AG09319 (cell line): Measurements from ENCODE around the gene WDR64.

Experiments used
- DNase-seq: peaks from one replicate; pipeline ENCODE4 v3.0.0-alpha.2; 2010; ENCODE audit warnings: low read depth; ENCODE audit errors: extremely low read depth
- TF ChIP-seq, protein P1 (sequence below): IDR thresholded peaks from 2 replicates; pipeline ENCODE4 v1.5.1; 2011; ENCODE audit warnings: low read depth, mild to moderate bottlenecking, inconsistent platforms, low read length, moderate library complexity

The WDR64 gene

DNA sequence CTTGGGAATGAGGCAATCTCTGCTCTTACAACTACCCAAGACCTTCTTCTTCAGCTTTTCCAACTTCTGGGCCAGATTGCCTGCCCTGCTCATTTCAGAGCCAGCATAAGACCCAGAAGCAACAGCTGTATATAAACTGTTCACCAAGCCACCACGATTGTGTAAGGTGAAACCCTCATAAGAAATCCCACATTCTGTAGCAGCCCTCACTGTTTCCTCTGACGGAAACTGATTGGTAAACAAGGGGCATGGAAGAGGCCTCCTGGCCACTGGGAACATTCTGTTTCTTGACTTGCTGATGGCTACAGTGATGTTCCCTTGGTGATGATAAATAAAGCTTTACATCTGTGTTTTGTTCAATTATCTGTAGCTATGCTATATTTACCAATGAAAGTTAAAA lies 156.2 kb downstream of the WDR64 start:
- TF ChIP-seq, protein P1, sequence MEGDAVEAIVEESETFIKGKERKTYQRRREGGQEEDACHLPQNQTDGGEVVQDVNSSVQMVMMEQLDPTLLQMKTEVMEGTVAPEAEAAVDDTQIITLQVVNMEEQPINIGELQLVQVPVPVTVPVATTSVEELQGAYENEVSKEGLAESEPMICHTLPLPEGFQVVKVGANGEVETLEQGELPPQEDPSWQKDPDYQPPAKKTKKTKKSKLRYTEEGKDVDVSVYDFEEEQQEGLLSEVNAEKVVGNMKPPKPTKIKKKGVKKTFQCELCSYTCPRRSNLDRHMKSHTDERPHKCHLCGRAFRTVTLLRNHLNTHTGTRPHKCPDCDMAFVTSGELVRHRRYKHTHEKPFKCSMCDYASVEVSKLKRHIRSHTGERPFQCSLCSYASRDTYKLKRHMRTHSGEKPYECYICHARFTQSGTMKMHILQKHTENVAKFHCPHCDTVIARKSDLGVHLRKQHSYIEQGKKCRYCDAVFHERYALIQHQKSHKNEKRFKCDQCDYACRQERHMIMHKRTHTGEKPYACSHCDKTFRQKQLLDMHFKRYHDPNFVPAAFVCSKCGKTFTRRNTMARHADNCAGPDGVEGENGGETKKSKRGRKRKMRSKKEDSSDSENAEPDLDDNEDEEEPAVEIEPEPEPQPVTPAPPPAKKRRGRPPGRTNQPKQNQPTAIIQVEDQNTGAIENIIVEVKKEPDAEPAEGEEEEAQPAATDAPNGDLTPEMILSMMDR = no peak
- no peak for DNase-seq

DNA sequence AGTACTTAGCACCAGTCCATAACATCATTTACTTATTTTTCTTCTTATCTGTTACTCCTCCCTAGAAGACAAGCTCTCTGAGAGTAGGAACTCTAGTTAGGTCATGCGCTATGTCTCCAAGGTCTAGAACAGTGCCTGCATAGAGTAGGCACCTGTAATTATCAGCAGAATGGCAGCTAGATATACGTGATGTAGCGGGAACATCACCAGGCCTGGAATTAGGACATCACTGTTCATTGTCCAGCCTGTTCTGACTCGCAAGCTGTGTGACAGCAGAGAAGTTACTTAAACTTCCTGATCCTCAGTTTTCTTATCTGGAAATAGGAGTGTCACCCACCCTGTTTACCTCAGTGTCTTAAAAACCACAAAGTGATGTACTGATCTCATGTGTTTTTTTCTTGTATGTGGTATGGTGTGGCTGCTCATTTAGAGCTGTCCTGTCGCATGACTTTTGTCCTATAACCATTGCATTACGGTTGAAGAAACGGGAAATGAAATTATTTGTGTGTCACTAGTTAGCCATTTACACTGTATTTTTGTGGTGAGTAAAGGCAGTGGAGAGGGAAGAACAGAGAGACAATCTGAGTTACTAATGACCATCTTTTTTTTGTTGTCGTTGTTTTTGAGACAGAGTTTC lies 158.8 kb downstream of the WDR64 start:
- DNase-seq = no peak
- TF ChIP-seq, protein P1 = no peak

DNA sequence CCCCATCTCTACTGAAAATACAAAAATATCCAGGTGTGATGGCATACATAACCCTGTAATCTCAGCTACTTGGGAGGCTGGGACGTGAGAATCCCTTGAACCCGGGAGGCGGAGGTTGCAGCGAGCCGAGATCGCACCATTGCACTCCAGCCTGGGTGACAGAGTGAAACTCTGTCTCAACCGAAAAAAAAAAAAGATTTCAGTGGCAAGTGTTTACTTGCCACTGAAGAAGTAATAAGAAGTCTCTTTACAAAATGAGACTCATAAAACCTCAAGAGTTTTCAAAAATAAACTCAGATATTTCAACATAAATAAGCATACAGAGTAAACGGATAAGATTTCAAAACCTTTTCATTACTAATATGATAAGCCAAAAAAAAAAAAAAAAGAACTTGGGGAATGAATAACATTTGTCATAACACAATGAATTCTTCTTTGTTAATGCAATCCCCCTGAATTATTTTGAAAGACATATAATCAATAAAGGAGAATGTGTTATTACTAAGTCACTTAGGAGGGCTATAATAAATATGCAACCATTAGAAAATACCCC lies 161.8 kb downstream of the WDR64 start:
- TF ChIP-seq, protein P1 = no peak
- no peak for DNase-seq

DNA sequence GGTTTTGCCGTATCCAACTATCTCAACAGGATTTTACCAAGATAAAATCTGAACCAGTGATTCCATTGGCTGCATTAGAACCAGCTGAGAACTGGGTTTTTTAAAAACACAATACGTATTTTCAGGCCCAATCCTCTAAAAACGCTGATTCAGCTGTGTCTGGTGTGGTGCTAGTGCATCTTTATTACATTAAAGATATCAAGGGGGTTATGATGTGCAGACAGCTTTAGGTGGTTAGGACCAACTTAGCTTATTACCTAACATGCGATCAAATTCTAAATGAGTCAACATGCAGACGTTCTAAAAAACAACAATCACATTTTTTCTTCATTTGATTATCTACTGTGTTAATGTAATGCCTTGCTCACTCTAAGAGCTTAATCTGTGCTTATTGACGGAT lies 163.9 kb downstream of the WDR64 start:
- TF ChIP-seq, protein P1 = no peak
- no peak for DNase-seq

DNA sequence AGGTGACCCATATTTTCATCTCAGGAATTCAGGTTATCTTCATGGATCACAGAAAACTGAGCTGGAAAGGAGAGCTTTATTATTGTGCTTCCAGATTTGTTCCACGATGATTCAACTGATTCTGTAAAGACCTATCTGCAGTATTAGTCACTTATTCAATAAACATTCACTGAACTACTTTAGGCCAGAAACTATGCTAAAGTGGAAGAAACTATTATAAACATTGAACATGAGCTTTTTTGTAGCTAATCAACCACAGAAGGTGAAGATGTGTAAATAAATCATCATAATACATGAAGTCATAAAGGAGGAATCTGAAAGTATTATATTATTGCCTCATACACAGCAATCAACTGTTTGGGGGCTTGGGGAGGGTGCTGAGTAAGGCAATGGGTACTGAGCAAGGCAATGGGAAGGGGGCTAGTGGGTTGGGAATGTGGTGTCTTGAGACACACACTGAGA lies 165.3 kb downstream of the WDR64 start:
- DNase-seq = peak; percentile 60
- TF ChIP-seq, protein P1 = no peak

DNA sequence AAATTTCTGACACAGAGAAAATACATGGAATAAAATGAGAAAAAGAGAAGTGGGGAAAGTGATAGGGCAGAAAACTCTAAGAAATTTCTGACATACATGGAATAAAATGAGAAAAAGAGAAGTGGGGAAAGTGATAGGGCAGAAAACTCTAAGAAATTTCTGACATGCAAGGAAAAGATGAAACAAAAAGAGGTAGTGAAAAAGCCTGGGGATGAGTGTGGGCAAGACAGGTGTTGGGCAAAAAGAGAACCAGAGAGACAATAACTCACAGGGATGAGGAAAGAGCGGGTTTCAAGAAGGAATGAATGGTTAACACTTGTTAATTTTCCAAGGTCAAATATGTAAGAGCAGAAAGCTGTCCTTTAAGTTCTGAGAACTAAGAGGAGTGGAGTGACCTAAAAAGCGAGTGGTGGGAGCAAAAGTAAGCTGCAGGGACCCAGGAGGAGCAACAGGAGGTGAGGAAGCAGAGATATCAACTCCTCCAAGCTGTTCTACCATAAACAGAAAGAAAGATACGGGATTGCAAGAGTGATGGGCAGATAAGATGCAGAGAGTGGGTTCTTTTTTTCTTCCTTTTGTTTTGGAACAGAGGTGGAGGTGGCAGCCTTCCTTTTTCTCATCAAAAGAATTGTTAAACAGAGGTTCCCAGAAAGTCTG lies 166.0 kb downstream of the WDR64 start:
- DNase-seq = no peak
- TF ChIP-seq, protein P1 = no peak

DNA sequence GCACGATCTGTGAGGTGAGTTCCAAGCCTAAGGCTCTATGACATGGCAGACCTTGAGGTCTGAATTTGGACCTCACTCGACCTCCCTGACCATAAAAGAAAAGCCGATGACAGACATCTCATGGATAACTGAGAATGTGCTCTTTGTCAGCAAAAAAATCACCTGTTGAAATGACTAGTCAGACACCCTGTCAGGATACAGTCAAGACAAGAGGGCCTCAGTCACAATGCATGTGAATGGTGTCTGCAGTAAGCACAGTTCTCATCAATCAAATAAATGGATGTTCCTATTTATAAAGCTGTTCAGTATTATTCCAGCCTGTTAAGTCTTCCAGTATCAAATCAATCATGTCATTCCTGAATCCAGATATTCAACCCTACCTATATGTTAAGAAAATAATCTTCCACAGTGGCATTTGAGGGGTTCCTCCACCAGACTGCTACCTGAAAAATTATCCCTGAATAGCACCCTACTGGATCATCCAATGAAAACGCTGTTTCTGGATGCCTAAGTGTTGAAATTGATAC lies 167.3 kb downstream of the WDR64 start:
- no peak for DNase-seq
- TF ChIP-seq, protein P1 = no peak
